NOMO-1 (cell line): Measurements from ENCODE around the gene CACUL1.
"Not testable (repeated sequence)": the region's sequence is repeated elsewhere in the genome, so short reads cannot be mapped to it uniquely, and the experiment has no call there.

Experiments
- DNase-seq, 2 experiments: peaks; one replicate each; lab custom pipeline; 2025; ENCODE audit not compliant: unreplicated experiment in 2 of 2; lab: John Stamatoyannopoulos, UW

The CACUL1 gene

DNA sequence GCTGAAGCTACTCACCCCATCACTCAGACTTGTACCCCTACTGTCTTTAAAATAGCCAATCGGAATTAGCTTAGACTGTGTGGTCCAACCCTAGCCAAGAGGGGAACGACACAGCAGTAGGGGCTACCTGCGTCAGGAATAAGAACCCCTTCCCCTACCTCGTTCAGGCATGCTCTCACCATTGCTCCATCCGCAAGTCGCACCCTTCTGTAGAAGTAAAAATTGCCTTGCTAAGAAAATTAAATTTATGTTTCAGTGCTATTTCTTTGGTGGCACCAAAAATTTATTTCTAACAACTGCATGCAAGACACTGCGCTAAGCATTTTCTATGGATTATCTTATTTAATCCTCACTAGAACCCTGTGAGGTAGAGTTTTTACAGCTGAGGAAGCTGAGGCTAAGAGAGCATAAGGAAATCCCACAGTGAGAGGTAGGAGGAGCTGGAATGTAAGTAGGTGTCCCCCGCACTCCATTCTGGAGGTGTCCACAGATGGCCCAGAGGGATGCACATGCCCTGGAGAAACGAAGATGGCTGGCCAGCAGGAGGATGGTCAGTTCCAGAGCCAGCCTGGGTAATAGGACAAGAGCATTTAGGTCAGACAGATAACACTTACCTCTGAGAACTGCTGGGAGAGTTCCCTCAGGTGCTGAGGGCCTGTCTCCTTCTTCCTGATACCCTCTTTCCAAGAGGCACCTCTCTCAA lies 15.3 kb upstream of the CACUL1 start:
- DNase-seq = no peak

DNA sequence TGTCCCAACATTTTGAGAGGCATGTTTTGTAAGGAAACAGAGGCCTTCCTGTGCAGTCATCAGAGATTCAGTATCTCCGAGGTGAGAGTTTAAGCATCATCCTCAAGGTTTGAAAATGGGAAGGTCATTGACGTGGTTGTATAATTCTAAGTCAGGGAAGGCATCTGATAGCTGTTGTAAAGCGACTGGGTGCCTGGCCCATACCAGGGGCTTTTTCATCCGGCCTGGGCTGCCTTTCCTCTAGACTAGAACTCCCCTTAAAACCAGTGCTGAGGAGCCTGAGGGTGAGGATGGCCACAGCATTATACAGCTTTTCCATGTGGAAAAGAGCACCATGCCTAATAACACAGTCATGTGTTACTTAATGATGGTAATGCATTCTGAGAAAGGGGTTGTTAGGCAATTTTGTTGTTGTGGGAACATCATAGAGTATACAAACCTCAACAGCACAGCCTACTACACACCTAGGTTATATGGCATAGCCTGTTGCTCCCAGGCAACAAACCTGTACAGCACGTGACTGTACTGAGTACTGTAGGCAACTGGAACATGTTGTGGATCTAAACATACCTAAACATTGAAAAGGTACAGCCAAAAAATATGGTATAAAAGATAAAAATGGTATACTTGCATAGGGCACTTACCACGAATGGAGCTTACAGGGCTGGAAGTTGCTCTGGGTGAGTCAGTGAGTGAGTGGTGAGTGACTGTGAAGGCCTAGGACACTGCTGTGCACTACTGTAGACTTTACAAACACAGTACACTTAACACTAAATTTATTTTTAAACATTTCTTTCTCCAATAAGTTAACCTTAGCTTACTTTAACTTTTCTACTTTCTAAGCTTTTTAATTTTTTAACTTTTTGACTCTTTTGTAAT lies 13.5 kb upstream of the CACUL1 start:
- no peak for DNase-seq

DNA sequence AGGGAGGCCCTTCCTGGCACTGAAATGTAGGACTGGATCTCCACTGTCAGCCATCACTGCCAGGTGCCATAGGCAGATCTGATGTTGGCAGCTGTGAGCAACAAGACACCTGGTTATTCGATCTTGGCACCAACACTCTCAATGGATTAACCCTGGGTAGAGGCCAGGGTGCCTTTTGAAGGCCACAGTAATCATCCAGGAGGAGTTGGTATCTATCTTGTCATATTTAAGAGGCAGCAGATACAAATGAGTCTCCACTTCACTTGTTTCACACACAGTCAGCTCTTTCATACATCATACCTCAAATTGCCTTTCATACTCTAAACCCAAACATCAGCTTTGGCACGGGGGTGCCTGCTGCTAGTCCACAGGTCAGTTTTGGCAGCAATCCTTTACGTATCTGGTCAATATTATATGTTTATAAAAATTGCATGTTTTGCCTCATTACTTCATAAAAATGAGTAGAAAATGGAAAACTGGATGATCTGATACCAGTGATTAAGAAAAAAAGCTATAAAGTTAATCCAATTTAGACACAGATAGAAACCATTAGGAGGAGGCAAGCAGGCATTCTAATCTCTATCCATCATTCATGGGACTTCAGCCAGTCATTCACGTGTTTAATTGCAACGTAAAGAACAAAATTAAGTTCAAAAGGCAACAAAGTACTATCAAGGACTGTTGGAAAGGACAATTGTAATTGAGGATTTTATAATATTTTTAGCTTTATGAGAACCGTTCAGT lies 12.7 kb upstream of the CACUL1 start:
- DNase-seq = no peak

DNA sequence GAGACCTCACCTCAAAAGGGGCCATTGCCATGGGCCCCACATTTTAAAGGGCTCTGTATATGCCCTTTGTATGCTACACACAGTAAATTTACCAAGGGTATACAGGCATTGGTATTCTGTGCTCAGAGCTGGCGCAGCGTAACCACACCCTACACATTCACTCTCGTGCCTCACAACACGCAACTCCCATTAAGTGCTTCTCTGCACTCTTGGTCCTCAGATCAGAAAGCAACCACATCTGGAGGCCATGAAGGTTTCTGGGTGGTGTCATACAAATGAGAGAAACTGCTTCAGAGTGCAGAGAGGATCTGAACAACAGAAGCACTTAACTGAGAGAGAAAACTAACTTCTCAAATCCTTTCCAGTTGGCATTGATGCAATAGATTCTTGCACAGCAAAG lies 9.4 kb upstream of the CACUL1 start:
- no peak for DNase-seq

DNA sequence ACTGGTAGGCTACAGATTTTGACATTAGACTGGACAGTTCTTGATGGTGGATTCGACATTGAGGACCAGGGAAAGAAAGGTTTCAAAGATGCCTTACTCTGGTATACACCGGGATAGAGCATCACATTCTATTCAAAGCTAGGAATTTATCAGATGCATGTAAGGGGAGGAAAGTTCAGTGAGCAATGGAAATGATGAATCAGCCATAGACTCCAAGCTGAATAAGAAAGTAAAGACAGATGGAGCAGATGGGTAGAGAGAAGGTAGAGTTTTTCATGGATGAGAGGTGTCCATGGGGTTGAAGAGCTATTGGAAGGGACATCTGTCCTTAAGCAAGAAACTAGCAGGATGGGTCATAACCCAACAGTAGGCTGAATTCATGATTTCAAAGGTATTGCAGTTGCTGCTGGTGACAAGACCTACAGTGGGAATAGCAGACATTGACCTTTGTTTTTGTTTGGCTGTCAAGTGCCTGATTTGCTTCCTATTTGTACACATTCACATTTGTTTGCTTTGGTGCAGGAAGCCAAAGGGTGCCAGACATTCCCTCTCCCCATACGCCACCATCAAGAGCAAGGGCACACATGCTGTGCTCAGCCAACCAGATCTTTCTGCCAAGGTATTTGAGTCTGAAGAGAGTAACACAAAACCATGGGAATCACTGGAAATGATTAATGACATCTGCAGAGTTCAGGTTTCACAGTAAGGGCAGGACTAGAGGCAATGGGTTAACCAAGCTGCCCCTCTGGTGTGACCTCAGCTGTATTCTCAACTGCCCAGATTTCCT lies 8.6 kb upstream of the CACUL1 start:
- DNase-seq = no peak

DNA sequence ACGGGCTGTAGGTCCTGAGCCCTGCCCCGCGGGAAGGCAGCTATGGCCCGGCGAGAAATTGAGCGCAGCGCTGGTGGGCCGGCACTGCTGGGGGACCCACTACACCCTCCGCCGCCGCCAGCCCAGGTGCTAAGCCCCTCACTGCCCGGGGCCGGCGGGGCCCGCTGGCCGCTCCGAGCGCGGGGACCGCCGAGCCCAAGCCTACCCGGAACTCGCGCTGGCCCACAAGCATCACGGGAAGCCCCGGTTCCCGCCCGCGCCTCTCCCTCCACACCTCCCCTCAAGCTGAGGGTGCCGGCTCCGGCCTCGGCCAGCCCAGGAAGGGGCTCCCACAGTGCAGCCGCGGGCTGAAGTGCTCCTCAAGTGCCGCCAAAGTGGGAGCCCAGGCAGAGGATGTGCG lies 5.5 kb upstream of the CACUL1 start:
- DNase-seq = no peak

DNA sequence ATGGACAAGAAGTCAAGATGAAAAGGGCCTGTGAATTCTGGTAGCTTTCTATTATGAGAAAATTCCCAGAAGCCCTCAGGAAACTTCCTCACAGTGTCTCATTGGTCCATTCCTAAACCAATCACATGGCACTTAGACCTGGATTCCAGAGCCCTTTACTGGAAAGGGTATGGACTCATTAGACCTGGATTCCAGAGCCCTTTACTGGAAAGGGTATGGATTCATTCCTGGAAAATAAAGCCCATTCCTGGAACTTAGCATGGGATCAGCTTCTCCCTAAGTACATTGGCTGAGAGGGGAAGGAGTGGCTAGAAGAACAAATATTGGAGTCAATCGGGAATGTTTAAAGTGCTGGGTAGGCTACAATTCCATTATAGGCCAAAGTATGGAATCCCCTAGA lies 3.7 kb upstream of the CACUL1 start:
- no peak for DNase-seq

DNA sequence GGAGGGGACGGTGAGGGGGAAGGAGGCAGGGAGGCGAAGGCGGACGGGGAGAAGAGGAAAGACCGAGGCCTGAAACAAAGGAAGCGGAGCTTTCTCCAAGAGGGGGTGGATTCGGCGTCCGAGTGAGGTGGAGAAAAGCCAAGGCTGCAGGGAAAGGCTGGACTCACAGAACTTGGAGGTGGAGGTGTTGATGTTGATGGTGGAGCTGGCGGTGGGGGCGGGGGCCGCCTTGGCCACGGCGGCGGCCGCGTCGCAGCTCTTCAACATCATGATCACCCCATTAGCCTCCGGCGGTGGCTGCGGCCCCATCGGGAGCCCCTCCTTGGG lies 578 bp downstream of the CACUL1 start:
- DNase-seq = no peak

DNA sequence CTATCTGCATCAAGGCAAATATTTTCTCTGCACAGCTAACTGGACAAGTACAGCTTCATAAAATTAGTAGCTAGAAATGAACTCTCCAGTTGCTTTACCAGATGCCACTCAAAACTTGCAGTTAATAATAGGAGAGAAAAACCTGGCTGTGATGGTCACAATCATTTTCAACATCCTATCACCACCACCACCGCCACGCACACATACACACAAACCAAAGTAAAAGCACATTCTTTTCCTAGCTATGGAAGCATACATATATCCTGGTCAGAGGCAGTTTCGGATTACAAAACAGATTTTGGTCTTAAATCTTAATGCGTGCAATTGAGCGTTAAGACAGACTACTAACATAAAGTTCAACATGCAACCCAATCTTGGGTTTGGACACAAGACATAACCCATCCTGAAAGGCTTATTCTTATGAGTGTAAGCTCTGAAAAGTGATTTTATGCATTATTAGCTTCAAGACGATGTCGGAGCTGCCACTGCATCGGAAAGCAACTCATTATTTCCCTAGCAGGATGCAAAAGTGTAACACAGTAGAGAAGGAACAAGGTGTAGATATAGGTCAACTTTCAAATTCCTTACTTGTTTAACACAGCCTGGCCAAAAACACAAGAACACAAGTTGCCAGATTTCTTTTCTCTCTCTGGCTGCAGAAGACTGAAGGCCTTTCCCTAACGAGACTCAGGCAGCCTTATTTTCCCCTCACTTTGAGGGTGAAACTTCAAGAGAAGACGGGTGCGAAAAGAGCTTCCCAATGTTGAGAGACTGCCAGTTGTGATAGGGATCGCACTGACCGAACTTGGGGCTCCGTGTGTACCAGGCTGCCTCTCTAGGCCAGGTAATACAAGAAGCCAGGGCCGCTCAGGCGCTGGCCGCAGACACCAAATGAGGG lies 1.2 kb downstream of the CACUL1 start:
- peak; percentile 15 to 23 for DNase-seq

DNA sequence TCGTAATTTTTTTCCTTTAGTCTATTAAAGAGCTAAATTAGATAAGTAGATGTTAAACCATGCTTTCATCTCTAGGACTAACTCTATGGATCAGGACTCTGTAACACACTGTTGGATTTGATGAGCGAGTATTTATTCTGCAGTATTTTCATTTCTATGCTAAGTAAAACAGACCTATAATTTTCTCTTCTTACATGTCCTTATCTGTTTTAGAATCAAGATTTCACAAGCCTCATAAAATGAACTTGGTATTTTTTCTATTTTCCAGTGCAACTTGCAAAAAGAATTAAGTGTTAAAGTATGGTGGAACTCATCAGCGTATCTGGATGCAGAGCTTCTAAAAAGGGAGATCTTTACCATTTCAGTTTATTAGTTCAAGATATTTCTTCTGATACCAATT lies 2.4 kb downstream of the CACUL1 start:
- no peak for DNase-seq

DNA sequence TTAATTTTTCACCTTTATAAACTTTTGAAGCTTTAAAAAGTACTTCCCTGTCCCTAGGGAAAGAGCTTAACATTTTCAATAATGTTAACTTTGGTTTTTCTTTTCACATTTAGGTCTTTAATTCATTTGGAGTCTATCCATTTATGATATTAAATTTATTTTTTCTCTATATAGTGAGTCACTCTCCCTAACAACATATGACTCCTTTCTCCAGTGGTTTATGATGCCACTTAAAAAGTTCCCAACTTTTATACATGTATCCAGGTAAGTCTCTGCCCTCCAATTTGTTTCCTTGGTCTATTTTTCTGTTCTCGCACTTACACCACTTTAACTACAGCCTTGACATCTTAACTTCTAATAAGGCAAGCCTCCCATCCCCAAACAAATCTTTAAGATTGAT lies 3.5 kb downstream of the CACUL1 start:
- DNase-seq = no peak

DNA sequence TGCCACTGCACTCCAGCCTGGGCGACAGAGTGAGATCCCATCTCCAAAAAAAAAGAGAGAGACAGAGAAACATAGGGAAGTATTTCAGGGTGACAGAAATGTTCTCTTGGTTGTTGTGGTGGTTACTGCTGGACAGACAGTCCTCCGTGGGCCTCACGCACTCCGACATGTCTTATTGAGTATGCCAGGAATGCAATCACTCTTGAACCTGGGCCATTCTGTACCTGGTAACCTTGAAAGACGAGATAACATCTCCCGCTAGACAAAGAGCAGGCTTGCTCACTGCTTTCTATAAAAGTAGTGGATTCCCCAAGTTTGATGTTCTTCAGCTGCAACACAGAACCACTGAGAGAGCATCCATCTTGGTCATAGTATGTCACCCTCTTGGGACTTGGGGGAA lies 6.7 kb downstream of the CACUL1 start:
- no peak for DNase-seq

DNA sequence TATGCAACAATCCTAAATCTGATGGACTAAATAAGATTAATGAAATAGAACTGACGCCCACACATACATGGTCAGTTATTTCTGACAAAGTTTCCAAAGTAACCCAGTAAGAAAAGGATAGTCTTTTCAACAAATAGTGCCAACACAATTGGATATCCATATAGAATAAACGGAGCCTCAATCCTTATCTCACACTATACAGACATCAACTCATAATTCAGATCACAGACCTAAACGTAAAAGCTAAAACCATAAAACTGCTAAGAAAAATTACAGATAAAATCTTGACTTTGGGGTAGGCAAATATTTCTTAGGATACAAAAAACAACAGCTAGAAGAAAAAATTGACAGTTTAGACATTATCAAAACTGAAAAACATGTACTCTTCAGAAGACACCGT lies 8.5 kb downstream of the CACUL1 start:
- no peak for DNase-seq

DNA sequence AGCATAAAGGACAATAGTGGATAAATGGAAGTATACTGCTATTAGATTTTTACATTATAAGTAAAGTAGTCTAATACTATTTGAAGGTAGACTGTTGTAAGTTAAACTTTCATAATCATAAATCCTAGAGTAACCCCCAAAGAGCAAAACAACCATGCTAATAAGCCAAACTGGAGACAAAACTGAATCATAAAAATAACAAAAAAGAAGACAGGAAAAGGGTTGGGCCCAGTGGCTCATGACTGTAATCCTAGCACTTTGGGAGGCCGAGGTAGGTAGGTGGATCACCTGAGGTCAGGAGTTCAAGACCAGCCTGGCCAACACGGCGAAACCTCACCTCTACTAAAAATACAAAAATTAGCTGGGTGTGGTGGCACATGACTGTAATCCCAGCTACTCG lies 9.7 kb downstream of the CACUL1 start:
- no peak for DNase-seq

DNA sequence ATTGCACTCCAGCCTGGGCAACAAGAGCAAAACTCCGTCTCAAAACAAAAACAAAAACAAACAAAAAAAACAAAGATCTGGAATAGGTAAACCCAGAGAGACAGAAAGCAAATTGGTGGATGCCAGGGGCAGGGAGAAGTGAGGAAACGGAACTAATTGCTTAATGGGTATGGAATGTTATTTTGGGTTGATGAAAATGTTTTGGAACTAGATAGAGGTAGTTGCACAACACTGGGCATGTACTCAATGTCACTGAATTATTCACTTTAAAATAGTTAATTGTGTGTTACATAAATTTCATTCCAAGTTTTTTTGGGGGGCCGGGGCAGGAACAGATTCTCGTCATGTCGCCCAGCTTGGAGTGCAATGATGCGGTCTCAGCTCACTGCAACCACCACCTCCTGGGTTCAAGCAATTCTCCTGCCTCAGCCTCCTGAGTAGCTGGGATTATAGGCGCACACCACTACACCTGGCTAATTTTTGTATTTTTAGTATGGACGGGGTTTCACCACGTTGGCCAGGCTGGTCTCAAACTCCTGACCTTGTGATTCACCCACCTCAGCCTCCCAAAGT lies 10.3 kb downstream of the CACUL1 start:
- not testable (repeated sequence) for DNase-seq

DNA sequence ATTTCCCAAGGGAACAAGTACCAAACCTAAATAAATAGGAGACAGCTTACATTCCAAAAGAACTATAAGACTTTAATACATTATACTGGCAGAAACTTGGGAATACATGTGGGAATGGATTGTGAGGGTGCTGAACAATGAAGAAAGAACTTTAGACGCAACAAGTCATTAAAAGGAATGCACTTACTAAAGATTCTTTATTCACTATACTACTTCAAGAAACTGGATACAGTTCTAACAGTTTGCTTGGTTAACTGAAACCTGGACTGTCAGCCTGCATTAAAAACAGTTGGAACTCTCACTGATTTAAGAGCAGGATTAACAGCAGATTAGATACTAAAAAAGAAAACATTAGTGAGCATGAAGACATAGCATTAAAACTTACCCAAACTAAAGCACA lies 12.0 kb downstream of the CACUL1 start:
- DNase-seq = no peak

DNA sequence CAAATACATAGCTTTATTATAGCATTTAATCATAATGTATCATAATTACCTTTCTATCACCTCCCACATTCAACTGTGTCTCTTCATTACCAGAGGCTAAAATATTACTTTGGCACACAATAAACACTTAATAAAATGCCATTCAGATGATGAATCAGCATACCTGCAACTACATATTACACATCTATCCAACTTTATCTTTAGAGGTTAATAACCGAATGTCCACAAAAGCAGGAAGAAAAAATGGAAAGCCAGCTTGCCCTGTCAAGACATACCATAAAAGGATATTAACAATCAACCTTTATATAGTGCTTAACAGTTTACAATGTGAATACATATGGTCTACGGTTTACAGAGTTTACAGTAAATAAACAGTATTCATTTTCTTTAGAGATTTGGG lies 12.7 kb downstream of the CACUL1 start:
- DNase-seq = no peak

DNA sequence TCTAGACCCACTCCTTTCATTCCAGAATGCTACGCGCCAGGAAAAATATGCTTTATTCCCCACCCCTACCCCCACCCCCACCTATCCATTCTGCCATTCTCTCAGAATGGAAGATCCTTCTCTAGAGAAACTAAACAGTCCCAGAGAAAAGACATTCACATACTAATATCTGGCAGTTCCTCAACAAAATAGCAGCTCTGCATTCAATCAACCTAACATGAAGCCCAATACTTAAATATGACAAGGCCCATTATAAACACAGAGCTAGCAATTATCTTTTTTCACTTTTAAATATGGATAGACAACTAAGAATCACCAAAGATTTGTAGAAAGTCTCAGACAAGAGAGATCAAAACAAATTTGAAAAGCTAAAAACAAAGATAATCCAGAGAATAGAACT lies 16.4 kb downstream of the CACUL1 start:
- DNase-seq = no peak

DNA sequence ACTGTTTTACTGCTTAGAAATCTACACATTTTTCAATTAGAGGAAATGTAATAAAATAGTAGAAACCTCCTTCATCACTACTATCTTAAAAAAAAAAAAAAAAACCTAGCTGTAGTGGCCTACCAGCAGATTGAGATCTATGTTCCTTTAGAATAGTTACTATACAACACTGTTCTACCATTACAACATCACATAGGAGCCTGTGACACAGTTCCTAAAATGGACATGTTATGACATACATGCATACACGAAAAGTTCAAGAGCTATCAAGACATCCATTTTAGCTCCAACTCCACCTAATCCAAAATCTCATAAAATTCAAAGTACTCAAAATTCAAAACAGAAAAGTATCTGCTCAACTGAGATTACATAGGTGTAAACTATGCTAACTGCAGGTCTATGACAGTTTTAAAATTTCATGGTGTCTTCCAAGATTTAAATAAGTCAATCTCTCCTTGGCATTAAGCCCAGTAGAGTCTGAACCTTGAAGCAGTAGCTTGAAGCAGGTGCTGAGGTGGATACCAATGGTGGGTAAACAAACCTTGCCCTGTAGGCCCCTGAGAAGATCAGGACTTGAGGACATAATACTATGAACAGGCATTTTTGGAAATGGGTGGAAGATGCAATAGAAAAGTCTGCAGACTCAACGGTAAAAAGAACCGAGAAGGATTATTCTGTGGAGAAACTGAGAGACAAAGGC lies 17.0 kb downstream of the CACUL1 start:
- peak in 1 of 2 experiments; percentile 9 for DNase-seq
